HepG2 (cell line): ENCODE results near the gene CFAP61. TPM values are rescaled to one million over a fixed set of nuclear protein-coding genes. Genes with fewer than 3 reads are reported as not detected.

ENCODE experiments used
- ATAC-seq: fragments of 200-7000 bp; cut with Tn5 transposase; 3 replicates; pipeline ENCODE4 v1.9.1; 2020; ENCODE audit warnings: mild to moderate bottlenecking, moderate library complexity
- BruUV-seq: library from RNA; stranded (reverse); fragments of 400-500 nt; replicated peaks from 2 replicates; lab custom pipeline; 2021; lab: Mats Ljungman, UMichigan
- CTCF ChIA-PET: fragments of 300-600 bp; formaldehyde crosslinking; extraction: SDS; loops from one replicate; lab custom pipeline; 2021; ENCODE audit warnings: low total read pairs, inconsistent platforms, low intra/inter-chr PET ratio; lab: Yijun Ruan, JAX
- POLR2A ChIA-PET: fragments of 350-600 bp; sonication (Branson Sonifier 250); formaldehyde crosslinking; loops from one replicate; lab custom pipeline; 2020; ENCODE audit warnings: antibody characterized with exemption, inconsistent platforms; lab: Yijun Ruan, JAX
- DNase-seq: peaks from one replicate; pipeline ENCODE4 v3.0.0-alpha.2; 2015; ENCODE audit warnings: low spot score
- FAIRE-seq: peaks from 3 replicates; lab custom pipeline; 2011; peaks lifted over from hg19 to GRCh38; lab: Jason Lieb, UNC
- H2AFZ ChIP-seq: one replicate; pipeline ENCODE4 v1.6.1; 2011; ENCODE audit warnings: low read length, inconsistent platforms
- H3K27ac ChIP-seq: fragments of 300-600 bp; 3 replicates; pipeline ENCODE4 v1.8.0; 2011; ENCODE audit warnings: mixed run types, mild to moderate bottlenecking, mixed read lengths, low read length, inconsistent platforms; ENCODE audit not compliant: insufficient read depth; ENCODE audit errors: extremely low read length
- H3K27me3 ChIP-seq, 2 experiments: fragments of 200-600 bp in 1 of 2; 2 replicates in 1 of 2; 3 replicates in 1 of 2; pipeline versions ENCODE4 v1.6.0 to v1.8.0; 2011; ENCODE audit warnings: low read length in 2 of 2, mild to moderate bottlenecking in 2 of 2, moderate library complexity in 2 of 2, inconsistent platforms in 1 of 2; ENCODE audit not compliant: insufficient read depth in 2 of 2, control insufficient read depth in 1 of 2
- H3K36me3 ChIP-seq, 2 experiments: fragments of 200-600 bp in 1 of 2; replicated peaks in 1 of 2; 2 replicates in 1 of 2; 3 replicates in 1 of 2; pipeline versions ENCODE4 v1.5.1 to v1.8.0; 2011; ENCODE audit warnings: low read length in 2 of 2, inconsistent platforms in 1 of 2; ENCODE audit not compliant: insufficient read depth in 2 of 2, control insufficient read depth in 1 of 2
- H3K4me1 ChIP-seq: 2 replicates; pipeline ENCODE4 v1.5.1; 2012; ENCODE audit warnings: low read length, inconsistent platforms; ENCODE audit not compliant: insufficient read depth
- H3K4me2 ChIP-seq: 2 replicates; pipeline ENCODE4 v1.6.0; 2011; ENCODE audit warnings: low read depth, low read length, inconsistent platforms
- H3K4me3 ChIP-seq, 3 experiments: fragments of 200-600 bp in 1 of 3; sonication (generic), shearing (Covaris generic) in 1 of 3; replicated peaks in 1 of 3; 2 replicates each; pipeline ENCODE4 v1.5.1; 2011 to 2016; ENCODE audit warnings: low read length in 3 of 3, inconsistent platforms in 2 of 3, low read depth in 2 of 3, mild to moderate bottlenecking in 2 of 3, control low read depth in 1 of 3, mixed read lengths in 1 of 3; ENCODE audit not compliant: insufficient read depth in 1 of 3
- H3K79me2 ChIP-seq: one replicate; pipeline ENCODE4 v1.6.1; 2011; ENCODE audit warnings: low read length, inconsistent platforms; ENCODE audit not compliant: insufficient read depth
- H3K9ac ChIP-seq: 2 replicates; pipeline ENCODE4 v1.6.0; 2011; ENCODE audit warnings: mild to moderate bottlenecking, low read depth, low read length, inconsistent platforms; ENCODE audit not compliant: insufficient read depth
- H3K9me3 ChIP-seq: 2 replicates; pipeline ENCODE4 v1.5.1; 2012; ENCODE audit warnings: mild to moderate bottlenecking, low read length
- H4K20me1 ChIP-seq: 2 replicates; pipeline ENCODE4 v1.6.0; 2011; ENCODE audit warnings: inconsistent platforms, mild to moderate bottlenecking, low read length, moderate library complexity; ENCODE audit not compliant: insufficient read depth
- BCL6 ChIP-seq: IDR thresholded peaks from 2 replicates; pipeline ENCODE4 v1.6.1; 2016; ENCODE audit warnings: missing genetic modification reagents, missing compliant biosample characterization
- MEIS2 ChIP-seq: sonication (generic); formaldehyde crosslinking; IDR thresholded peaks from 2 replicates; pipeline ENCODE4 v1.9.0; 2021; ENCODE audit warnings: mild to moderate bottlenecking, missing genetic modification reagents
- NRL ChIP-seq: sonication (generic); formaldehyde crosslinking; IDR thresholded peaks from 2 replicates; pipeline ENCODE4 v1.5.0; 2020; ENCODE audit warnings: missing genetic modification reagents, mild to moderate bottlenecking, moderate library complexity, borderline replicate concordance
- SMAD9 ChIP-seq: sonication (generic); formaldehyde crosslinking; IDR thresholded peaks from 2 replicates; pipeline ENCODE4 v1.5.1; 2020; ENCODE audit warnings: mild to moderate bottlenecking, missing genetic modification reagents
- SP4 ChIP-seq: sonication (generic); formaldehyde crosslinking; IDR thresholded peaks from 2 replicates; pipeline ENCODE4 v1.8.1; 2023; ENCODE audit warnings: mild to moderate bottlenecking, missing genetic modification reagents
- TOE1 ChIP-seq: sonication (generic); formaldehyde crosslinking; IDR thresholded peaks from 2 replicates; pipeline ENCODE4 v1.4.0; 2020; ENCODE audit warnings: mild to moderate bottlenecking, missing genetic modification reagents
- ZNF780A ChIP-seq: sonication (generic); formaldehyde crosslinking; IDR thresholded peaks from 2 replicates; pipeline ENCODE4 v1.8.0; 2022; ENCODE audit warnings: mild to moderate bottlenecking, missing genetic modification reagents, moderate library complexity
- WGBS: methylation state at CpG from one replicate; pipeline ENCODE4 v1.1.6; 2017; ENCODE audit warnings: low lambda C conversion rate; 5-methylcytosine and 5-hydroxymethylcytosine counted together
- in situ Hi-C: cut with HindIII; loops from 2 replicates; pipeline ENCODE4 v1.10.0; 2017; ENCODE audit warnings: low pct_unique_long_range_greater_than_20kb; ENCODE audit not compliant: extremely low pct_ligation_motif_present
- intact Hi-C: fragments of 100-400 bp; cut with micrococcal nuclease; formaldehyde crosslinking; loops from one replicate; pipeline ENCODE4 v1.10.0; 2022; ENCODE audit not compliant: unreplicated experiment
- polyA plus RNA-seq, 8 experiments: library from polyadenylated mRNA; depleted of rRNA in 3 of 8; stranded (reverse) in 7 of 8; unstranded in 1 of 8; fragments of >200 nt; fragmentation: Illumina TruSeq in 4 of 8; extraction: Trizol in 4 of 8; gene quantifications; 2 replicates each; pipeline versions ENCODE4 v1.2.1 to v1.2.3, GENCODE V29; 2011 to 2016; ENCODE audit warnings: low read depth in 4 of 8, missing spikeins in 1 of 8, mixed read lengths in 1 of 8; ENCODE audit not compliant: insufficient read depth in 1 of 8
- total RNA-seq, 5 experiments: library from RNA; depleted of rRNA; stranded (reverse); fragments of >200 nt; fragmentation: Illumina TruSeq; extraction: Trizol; gene quantifications; 2 replicates each; pipeline ENCODE4 v1.2.3, GENCODE V29; 2016; ENCODE audit warnings: low read depth in 1 of 5

CFAP61 gene
- total and polyA plus RNA-seq, 2 of the 13 experiments (the other 11 are each of a cell fraction or from before 2014, with no cell fraction given), result 0.27 TPM; not detected in 1

DNA sequence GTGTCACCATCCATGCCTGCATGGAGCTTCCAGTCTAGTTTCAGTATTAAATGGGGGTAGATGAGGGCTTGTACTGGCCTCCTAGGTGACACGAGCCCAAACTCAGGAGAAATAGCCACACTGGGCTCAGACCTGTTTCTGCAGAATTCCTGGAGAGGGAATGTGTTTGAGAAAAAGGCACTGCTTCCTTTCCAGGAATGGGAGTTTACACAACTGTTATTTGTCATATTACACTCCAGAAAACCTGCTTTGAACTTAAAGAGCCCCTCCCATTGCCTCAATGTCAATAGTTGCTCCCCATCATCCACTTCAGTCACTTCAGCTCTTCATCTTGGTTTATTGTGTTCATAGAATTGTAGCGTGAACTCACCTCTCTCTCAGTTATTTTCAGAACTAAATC lies 151.5 kb downstream of the CFAP61 start:
- FAIRE-seq, result no peak
- H4K20me1 ChIP-seq, result no peaks in the 10 kb centered on the region
- TF ChIP-seq BCL6 (peak; percentile 95), TOE1 (CRISPR knock-in tag) (no peak)
- H3K27me3 ChIP-seq, result peaks cover 0 to 8% of the 10 kb centered on the region in 2 experiments; a peak in 1 of 5 replicates
- H3K79me2 ChIP-seq, result no peaks in the 10 kb centered on the region
- H3K36me3 ChIP-seq, result no peaks in the 10 kb centered on the region
- WGBS, result 6% methylated on average over 2 of the region's 2 CpGs
- no peak overlapping the region for H3K4me3 ChIP-seq
- no peak overlapping the region for H3K4me2 ChIP-seq
- H3K4me1 ChIP-seq, result no peaks in the 10 kb centered on the region
- H2AFZ ChIP-seq, result no peak overlapping the region
- no peak overlapping the region for H3K27ac ChIP-seq
- BruUV-seq, result no TSS peak
- H3K9me3 ChIP-seq, result no peaks in the 10 kb centered on the region
- ATAC-seq, result no peak
- no peak overlapping the region for H3K9ac ChIP-seq
- intact Hi-C loops, result no loop called here
- ChIA-PET POLR2A (no interaction called here), CTCF (no interaction called here)
- DNase-seq, result peak; percentile 15
- in situ Hi-C loops, result no loop called here

DNA sequence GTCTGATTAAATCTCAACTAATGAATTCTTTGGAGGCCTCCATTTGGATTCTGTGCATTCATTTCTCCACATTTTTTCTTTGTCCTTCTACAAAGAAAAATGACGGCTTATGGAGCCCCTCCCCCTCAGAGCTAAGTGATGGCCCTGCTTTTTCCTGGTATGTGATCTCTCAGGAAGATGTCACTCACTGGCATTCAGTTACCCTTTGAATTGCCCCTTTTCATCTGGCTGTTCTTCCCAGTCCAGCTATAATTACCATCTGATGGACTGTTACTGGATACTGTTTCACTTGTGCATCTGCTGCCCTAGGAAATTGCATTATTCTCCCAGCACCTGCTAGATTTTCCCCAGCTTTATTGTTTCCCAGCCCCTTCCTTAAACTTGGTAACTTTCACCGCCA lies 151.9 kb downstream of the CFAP61 start:
- 0% methylated on average over 2 of the region's 2 CpGs for WGBS
- Histone ChIP-seq H3K4me2 (no peak overlapping the region), H3K4me1 (no peaks in the 10 kb centered on the region), H3K9me3 (no peaks in the 10 kb centered on the region), H3K36me3 (no peaks in the 10 kb centered on the region), H3K9ac (no peak overlapping the region), H3K79me2 (no peaks in the 10 kb centered on the region)
- FAIRE-seq (no peak), DNase-seq (no peak)
- BruUV-seq, result no TSS peak
- CTCF ChIA-PET, result no interaction called here
- TF ChIP-seq SP4 (CRISPR knock-in tag) (no peak), NRL (CRISPR knock-in tag) (no peak), MEIS2 (CRISPR knock-in tag) (no peak), ZNF780A (no peak), SMAD9 (CRISPR knock-in tag) (no peak)
- TF ChIP-seq, all 625 proteins: peak for 0
- Histone ChIP-seq H3K27me3 (peaks cover 0 to 8% of the 10 kb centered on the region in 2 experiments; a peak in 1 of 5 replicates), H3K4me3 (no peak overlapping the region), H3K27ac (no peak overlapping the region), H4K20me1 (no peaks in the 10 kb centered on the region), H2AFZ (no peak overlapping the region)
- no peak for ATAC-seq
- in situ Hi-C loops, result no loop called here
- POLR2A ChIA-PET, result no interaction called here
- intact Hi-C loops, result no loop called here
